Pulmonary artery endothelial cell (primary cell): Measurements from ENCODE around the gene LRRK1. TPM values are rescaled to one million over a fixed set of nuclear protein-coding genes. Genes with fewer than 3 reads are reported as not detected.

Experiments used
- DNase-seq: peaks from one replicate; pipeline ENCODE4 v3.0.0-alpha.2; 2011; ENCODE audit warnings: low read depth, low spot score
- total RNA-seq: library from RNA; depleted of rRNA; stranded (reverse); fragments of >200 nt; gene quantifications from 2 replicates; pipeline ENCODE4 v1.2.3, GENCODE V29; 2014

LRRK1 gene
- total RNA-seq, 1 donor from 2014 or later = 6.3 TPM

GRCh38 chr15:101037090-101037830, 118.1 kb downstream of the LRRK1 start:
- DNase-seq = no peak

GRCh38 chr15:101038327-101039003, 119.3 kb downstream of the LRRK1 start:
- DNase-seq = no peak

- DNase-seq = no peak
Measured at GRCh38 chr15:101039461-101039860, 120.3 kb downstream of the LRRK1 start.

GRCh38 chr15:101042320-101042719, 123.2 kb downstream of the LRRK1 start:
- no peak for DNase-seq

- no peak for DNase-seq
Measured at GRCh38 chr15:101043011-101043410, 123.9 kb downstream of the LRRK1 start.

GRCh38 chr15:101043911-101044624, 124.9 kb downstream of the LRRK1 start:
- DNase-seq = no peak

GRCh38 chr15:101044625-101045235, 125.6 kb downstream of the LRRK1 start:
- no peak for DNase-seq

GRCh38 chr15:101045236-101045646, 126.1 kb downstream of the LRRK1 start:
- DNase-seq = no peak

- DNase-seq = no peak
Measured at GRCh38 chr15:101045835-101046691, 126.9 kb downstream of the LRRK1 start.

GRCh38 chr15:101046826-101047225, 127.7 kb downstream of the LRRK1 start:
- DNase-seq = no peak

GRCh38 chr15:101047301-101047781, 128.2 kb downstream of the LRRK1 start:
- DNase-seq = no peak

- DNase-seq = no peak
Measured at GRCh38 chr15:101048176-101048575, 129.0 kb downstream of the LRRK1 start.

- no peak for DNase-seq
Measured at GRCh38 chr15:101048581-101049030, 129.4 kb downstream of the LRRK1 start.

- no peak for DNase-seq
Measured at GRCh38 chr15:101049282-101049681, 130.1 kb downstream of the LRRK1 start.

- DNase-seq = no peak
Measured at GRCh38 chr15:101049856-101050622, 130.9 kb downstream of the LRRK1 start.

- no peak for DNase-seq
Measured at GRCh38 chr15:101050623-101051290, 131.6 kb downstream of the LRRK1 start.

GRCh38 chr15:101051291-101052030, 132.3 kb downstream of the LRRK1 start:
- no peak for DNase-seq

- no peak for DNase-seq
Measured at GRCh38 chr15:101052031-101052620, 133.0 kb downstream of the LRRK1 start.
